Esophagus muscularis mucosa (tissue), 3 donors: ENCODE data around the gene GRIN3B.

ENCODE experiments used
- CTCF ChIP-seq, 3 experiments: fragments of 200-600 bp in 2 of 3; fragments of 450-650 bp in 1 of 3; sonication (generic) in 2 of 3; IDR thresholded peaks; one replicate each; pipeline ENCODE4 v1.5.1; 2017 to 2019; ENCODE audit warnings: antibody characterized with exemption in 3 of 3, mild to moderate bottlenecking in 2 of 3, moderate library complexity in 1 of 3
- POLR2A ChIP-seq: fragments of 450-650 bp; IDR thresholded peaks from one replicate; pipeline ENCODE4 v1.6.1; 2017; ENCODE audit warnings: antibody characterized with exemption, moderate library complexity, mild to moderate bottlenecking, low read depth

GRCh38 chr19:979318-979741, 20.9 kb upstream of the GRIN3B start:
- TF ChIP-seq POLR2A (no peak), CTCF (IDR thresholded peaks at IDR 0.05) (no peak)
